Limb (tissue), 2 donors: ENCODE measurements around the gene TMIGD3.

Source experiments
- DNase-seq, 2 donors: peaks; one replicate each; pipeline ENCODE4 v3.0.0-alpha.2; 2016; ENCODE audit errors: extremely low spot score in 2 of 2

TMIGD3 gene

DNA sequence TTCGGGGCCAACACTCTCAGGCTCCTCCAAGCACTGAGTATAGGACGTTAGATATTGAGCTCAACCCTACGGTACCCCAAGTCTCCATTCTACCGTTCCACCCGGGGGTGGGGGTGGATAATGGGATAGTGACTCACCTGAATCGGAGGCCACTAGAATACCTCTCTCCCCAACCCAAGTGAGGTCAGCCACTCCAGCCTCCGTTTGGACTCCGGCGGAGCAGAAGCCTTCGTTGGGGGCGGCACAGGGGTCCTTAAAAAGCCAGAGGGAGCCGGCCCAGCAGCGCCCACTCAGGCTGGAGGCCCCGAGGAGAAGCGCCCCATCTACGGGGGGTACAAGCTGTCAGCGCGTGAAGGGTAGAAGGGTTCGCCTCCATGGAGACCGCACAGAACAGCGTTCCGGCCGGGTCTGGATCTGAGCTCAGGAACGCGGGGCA lies 54.9 kb downstream of the TMIGD3 start:
- DNase-seq, result no peak

DNA sequence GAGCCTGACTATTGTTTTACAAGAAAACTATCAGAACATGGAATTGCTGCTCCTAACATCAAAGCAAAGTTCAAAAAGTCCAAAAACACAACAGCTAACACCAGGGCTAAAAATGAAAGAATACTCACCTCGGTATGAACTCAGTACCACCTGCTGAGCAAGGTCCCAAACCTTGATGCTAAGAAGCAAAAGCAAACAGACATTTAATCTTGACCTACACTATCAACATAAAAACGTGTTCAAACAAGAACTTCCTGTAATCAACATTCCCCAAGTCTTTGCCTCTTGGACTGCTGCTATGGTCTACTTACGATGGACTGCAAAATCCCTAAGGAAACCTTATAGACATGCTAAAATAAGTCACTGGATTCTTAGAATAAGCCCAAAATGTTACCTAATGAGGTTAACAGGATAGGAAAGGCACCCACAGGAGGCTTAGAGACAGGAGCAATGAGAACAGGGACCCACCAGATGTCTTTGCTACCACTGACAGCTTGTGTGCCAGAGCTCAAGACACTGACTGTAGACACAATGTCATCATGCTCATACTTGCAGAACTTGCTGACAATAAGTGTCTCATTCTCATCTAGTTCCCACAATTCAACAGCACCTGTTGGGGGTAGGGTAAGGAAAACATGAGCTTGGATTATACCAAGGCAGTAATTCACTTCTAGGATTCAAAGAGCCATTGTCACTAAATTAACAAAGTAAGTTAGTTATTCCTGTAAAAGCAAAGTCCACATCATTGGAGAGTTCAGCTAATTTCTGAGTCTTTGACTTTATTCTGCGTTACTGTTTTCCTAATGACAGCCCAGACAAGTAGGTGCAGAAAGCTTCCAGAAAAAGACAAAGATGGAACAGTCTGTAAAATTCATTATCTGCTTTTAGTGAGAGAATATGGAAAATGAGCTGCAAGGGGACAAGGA lies 56.2 kb downstream of the TMIGD3 start:
- no peak for DNase-seq

DNA sequence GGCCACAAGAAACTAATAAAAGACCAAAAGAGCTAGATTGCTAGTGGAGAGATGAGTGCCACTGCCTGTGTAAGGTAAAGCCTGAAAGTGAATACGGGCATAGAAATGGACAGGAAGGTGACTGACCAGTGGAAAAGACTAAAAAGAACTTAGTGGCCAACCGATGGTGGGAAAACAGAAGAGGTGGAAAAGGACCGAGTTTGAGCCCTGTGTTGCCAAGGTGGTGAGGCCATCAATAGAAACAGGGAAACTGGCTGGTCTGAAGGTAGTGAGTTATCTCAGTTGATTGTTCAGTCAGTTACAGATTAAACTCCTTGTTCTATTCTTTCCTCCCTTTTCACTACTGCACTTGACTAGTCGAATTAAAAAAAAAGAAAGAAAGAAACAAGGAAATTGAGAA lies 56.9 kb downstream of the TMIGD3 start:
- no peak for DNase-seq

DNA sequence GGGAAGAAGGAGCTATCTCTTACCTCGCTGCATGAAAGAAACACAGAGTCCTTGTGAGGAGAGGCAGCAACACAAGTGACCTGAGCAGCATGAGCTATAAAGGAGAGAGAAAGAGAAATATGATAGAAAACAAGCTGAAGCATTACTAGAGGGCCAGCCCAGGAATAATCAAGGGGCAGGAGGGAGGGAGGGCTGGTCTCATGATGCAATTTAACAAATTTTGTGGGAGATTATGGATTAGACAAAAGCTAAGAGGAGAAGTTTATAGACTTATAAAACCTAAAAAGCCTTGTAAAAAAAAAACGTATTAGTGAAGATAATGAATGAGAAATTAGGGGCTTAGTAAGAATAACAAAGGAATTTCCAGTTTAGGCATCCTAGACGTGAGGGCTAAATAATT lies 59.4 kb downstream of the TMIGD3 start:
- DNase-seq, result no peak

DNA sequence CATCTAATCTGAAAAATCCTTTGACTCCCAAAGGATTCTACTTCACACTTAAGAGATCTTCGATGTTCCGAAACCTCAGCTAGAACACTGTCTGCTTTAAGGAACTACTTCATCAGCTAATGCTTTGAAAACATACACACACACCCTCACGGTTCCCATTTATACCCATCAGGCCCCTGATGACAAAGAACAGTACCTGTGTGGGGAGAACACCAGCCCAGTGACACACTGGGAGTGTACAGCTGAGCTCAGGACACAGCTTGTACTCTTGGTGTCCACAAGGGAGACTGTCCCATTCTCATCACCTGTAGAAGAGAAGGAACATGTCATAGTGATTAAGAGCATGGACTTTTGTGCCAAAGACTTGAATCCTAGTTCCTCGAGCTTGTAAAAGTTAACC lies 61.0 kb downstream of the TMIGD3 start:
- no peak for DNase-seq

DNA sequence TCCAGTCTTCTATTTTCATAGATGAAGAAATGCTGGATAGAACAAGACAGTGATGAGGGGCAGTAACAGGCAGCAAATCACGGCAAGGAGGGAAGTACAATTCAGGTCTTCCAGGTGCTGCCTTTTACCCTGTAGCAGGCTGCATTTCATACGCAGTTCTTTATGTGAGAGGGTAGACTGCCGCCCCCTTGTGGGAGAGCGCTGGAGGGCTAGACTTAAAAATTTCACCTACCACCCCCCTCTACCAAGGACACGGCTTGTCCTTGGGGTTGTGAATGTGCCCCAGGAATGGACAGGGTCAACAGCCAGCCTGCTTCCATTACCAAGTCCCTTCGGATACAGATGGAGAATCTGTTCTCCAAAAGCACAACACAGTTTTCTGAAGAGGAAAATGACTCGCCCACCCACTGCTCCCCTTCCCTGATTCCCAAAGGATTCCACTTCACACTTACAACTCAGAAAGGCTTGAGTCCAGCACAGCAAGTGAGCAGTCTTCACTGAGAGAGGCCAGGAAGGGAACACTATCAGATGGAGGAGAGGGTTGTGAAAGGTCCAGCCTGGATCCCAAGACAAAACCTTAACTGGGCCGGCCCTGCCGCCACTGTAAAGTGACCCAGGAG lies 61.8 kb downstream of the TMIGD3 start:
- DNase-seq, result no peak

DNA sequence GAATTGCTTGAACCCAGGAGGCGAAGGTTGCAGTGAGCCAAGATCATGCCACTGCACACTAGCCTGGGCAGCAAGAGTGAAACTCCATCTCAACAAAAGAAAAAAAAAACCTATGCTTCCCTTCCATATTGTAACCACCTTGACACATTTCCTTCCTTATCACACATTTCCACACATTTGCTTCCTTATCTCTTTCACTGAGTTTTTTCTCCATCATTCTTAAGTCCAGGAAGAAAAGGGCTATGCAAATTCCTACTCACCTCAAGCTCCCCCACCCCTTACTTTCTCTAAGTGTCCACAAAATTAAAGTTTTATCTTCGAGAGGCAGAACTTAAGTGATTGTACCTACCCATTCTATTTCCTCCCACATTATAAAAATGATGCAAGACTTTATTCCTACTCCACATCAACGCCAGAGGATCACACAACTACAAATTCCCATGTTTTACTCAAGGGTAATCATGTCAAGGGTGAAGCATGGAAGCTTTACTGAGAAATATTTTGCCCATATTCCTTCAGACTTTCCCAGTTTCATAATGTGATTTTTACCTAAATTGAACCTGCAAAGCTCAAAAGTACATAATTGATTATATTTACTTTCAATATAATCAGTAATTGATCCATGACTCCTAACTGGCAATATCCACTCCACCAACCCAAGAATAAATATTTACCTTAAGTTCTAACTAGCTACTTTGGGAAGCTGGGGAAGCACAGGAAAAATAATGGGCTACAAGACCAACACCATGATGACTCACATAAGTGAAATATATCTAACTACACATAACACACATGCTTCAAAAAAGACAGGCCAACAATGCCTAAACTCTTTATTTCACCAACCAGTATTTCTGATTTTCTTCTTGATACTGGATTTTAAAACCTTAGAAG lies 63.7 kb downstream of the TMIGD3 start:
- DNase-seq, result no peak

DNA sequence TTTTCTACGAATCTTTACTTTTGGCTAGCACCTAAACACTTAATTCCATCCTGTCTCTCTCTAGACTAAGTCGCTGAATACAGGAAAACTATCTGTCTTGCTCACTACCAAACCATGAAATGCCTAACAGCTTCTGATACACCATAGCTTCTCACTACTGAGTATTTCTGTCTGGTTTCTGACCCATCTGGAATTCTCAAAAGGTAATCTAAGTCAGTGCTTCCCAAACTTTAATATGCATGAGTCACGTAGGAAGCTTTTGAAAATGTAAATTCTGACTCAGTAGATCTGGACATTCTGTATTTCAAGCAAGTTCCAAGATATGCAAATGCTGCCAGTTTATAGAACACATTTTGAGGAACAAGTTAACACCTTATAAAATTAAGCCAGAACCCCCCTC lies 66.7 kb downstream of the TMIGD3 start:
- DNase-seq, result no peak
